ENCODE data around the gene ZNF311.

The ZNF311 gene

DNA sequence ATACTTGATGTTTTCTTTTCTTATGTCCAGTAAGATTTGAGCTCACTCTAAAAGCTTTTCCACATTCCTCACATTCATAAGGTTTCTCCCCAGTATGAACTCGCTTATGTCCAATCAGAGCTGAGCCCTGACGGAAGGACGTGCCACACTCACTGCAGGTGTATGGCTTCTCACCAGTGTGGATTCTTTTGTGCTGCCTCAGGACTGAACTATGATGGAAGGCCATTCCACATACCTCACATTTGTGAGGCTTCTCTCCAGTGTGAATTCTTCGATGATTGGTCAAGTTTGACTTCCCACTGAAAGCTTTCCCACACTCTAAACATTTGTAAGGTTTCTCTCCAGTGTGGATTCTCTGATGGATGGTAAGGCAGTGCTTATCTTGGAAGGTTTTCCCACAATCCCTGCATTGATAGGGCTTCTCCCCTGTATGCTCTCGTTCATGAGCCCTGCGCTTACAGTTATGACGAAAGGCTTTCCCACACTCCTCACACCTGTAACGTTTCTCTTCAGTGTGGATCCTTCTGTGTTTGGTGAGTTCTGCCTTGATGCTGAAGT lies 9.9 kb downstream of the ZNF311 start:
- H3F3A ChIP-seq (ENCODE audit: insufficient read depth, low read length) = no peaks in the 10 kb centered on the region
- H3K9me2 ChIP-seq (replicated peaks; ENCODE audit: insufficient read depth, low read length) = no peaks in the 10 kb centered on the region
- H3K36me3 ChIP-seq (replicated peaks; ENCODE audit: insufficient read depth, low read length) = no peaks in the 10 kb centered on the region
- no peaks in the 10 kb centered on the region for H3K4me1 ChIP-seq (ENCODE audit: low read length)
- H3K4me2 ChIP-seq (ENCODE audit: low read depth, low read length) = no peak overlapping the region
- no peaks in the 10 kb centered on the region for H3K79me2 ChIP-seq (ENCODE audit: low read length)
- no peaks in the 10 kb centered on the region for H3K27me3 ChIP-seq (replicated peaks; ENCODE audit: insufficient read depth, low read length)
- DNase-seq = no peak
- TF ChIP-seq EZH2 (optimal IDR thresholded peaks at IDR 0.05; ENCODE audit: low read depth, low read length) = no peak
- TF ChIP-seq, protein P1, sequence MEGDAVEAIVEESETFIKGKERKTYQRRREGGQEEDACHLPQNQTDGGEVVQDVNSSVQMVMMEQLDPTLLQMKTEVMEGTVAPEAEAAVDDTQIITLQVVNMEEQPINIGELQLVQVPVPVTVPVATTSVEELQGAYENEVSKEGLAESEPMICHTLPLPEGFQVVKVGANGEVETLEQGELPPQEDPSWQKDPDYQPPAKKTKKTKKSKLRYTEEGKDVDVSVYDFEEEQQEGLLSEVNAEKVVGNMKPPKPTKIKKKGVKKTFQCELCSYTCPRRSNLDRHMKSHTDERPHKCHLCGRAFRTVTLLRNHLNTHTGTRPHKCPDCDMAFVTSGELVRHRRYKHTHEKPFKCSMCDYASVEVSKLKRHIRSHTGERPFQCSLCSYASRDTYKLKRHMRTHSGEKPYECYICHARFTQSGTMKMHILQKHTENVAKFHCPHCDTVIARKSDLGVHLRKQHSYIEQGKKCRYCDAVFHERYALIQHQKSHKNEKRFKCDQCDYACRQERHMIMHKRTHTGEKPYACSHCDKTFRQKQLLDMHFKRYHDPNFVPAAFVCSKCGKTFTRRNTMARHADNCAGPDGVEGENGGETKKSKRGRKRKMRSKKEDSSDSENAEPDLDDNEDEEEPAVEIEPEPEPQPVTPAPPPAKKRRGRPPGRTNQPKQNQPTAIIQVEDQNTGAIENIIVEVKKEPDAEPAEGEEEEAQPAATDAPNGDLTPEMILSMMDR (IDR thresholded peaks at IDR 0.05; ENCODE audit: low read length) = no peak
- no peak for TF ChIP-seq EZH2phosphoT487 (IDR thresholded peaks at IDR 0.05; ENCODE audit: low read length)
- no peak overlapping the region for H2AFZ ChIP-seq (ENCODE audit: low read length)
- H3K27ac ChIP-seq (ENCODE audit: low read length) = no peak overlapping the region
- no peak overlapping the region for H3K4me3 ChIP-seq (ENCODE audit: low read length)
- no peak overlapping the region for H3K9ac ChIP-seq (ENCODE audit: low read length)
- no peaks in the 10 kb centered on the region for H4K20me1 ChIP-seq (ENCODE audit: insufficient read depth, low read length)
- no peaks in the 10 kb centered on the region for H3K9me3 ChIP-seq (replicated peaks; ENCODE audit: insufficient read depth, low read length)

DNA sequence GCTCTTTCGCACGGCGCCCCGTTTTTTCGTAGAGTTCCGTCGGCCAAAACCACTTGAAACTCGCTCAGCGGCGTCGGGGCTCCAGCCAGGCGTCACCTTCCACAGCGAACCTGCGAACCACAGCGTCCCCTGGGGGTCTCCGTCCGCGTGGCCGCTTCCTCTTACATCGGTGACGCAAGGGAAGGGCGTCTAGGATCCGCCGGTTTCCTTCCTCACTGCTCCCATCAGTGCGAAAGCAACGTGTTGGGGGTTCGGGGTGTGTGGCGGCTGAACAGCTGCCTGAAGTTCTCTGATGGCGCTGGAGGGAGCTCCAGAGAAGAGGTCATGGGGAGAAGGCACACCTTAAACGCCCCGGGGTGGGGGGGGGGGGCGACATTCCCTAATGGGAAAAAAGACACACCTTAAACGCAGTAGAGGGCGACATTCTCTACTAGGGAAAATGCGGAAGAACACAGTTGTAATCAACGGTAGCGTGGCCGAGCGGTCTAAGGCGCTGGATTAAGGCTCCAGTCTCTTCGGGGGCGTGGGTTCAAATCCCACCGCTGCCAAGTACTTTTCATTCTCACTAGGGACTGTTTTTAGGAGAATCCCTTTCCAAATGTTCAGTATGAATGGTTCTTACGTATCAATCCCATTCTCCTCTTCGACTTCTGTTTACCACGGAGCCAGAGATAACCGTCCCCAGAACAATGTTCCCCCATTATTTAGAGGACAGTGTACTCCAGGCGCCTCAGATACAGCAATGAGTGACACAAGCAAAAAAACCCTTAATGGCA lies 16.4 kb downstream of the ZNF311 start:
- H3K9me2 ChIP-seq (replicated peaks; ENCODE audit: insufficient read depth, low read length) = no peaks in the 10 kb centered on the region
- no peak overlapping the region for H3K4me3 ChIP-seq (ENCODE audit: low read length)
- no peaks in the 10 kb centered on the region; the same call in 1 of the 2 replicates for H3K27me3 ChIP-seq (replicated peaks; ENCODE audit: insufficient read depth, low read length)
- no peaks in the 10 kb centered on the region for H4K20me1 ChIP-seq (ENCODE audit: insufficient read depth, low read length)
- H3K27ac ChIP-seq (ENCODE audit: low read length) = no peak overlapping the region
- TF ChIP-seq, protein P1 (IDR thresholded peaks at IDR 0.05; ENCODE audit: low read length) = no peak
- TF ChIP-seq EZH2phosphoT487 (IDR thresholded peaks at IDR 0.05; ENCODE audit: low read length) (no peak), EZH2 (optimal IDR thresholded peaks at IDR 0.05; ENCODE audit: low read depth, low read length) (no peak)
- no peak overlapping the region for H2AFZ ChIP-seq (ENCODE audit: low read length)
- DNase-seq = no peak
- H3K9me3 ChIP-seq (replicated peaks; ENCODE audit: insufficient read depth, low read length) = no peaks in the 10 kb centered on the region
- no peaks in the 10 kb centered on the region for H3K36me3 ChIP-seq (replicated peaks; ENCODE audit: insufficient read depth, low read length)
- H3K9ac ChIP-seq (ENCODE audit: low read length) = no peak overlapping the region
- H3K4me1 ChIP-seq (ENCODE audit: low read length) = no peaks in the 10 kb centered on the region
- no peaks in the 10 kb centered on the region for H3F3A ChIP-seq (ENCODE audit: insufficient read depth, low read length)
- H3K79me2 ChIP-seq (ENCODE audit: low read length) = no peaks in the 10 kb centered on the region
- no peak overlapping the region for H3K4me2 ChIP-seq (ENCODE audit: low read depth, low read length)

DNA sequence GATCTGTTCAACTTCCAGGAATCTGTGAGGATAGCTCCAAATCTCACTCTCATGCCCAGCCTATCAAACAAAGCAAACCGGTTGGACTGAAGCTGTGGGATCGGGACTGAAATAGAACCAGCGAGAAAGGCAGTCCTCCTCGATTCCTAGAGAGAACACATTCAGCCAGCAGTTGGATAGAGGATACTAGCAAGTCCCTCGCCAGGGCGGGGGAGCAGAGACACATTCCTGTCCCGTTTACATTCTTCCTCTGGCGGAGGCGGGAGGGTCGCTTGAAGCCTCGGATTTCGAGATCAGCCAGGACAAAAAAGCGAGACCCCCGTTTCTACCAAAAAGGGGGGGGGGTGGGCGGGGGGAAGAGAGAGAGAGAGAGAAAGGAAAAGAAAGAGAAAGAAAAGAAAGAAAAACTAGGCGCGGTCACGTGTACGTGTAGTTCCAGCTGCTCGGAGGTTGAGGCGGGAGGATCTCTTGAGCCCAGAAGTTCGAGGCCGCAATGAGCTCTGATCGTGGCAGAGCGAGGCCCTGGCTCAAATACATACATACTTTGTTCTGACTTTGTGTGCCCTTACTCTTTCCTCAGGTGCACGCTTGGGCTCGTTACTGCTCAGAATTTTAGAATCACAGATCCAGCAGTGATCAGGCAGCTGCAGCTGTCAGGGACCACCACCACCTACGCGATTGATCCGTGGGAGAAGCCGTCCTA lies 19.5 kb downstream of the ZNF311 start:
- no peaks in the 10 kb centered on the region for H4K20me1 ChIP-seq (ENCODE audit: insufficient read depth, low read length)
- no peaks in the 10 kb centered on the region for H3K79me2 ChIP-seq (ENCODE audit: low read length)
- no peaks in the 10 kb centered on the region for H3K9me2 ChIP-seq (replicated peaks; ENCODE audit: insufficient read depth, low read length)
- no peaks in the 10 kb centered on the region for H3K9me3 ChIP-seq (replicated peaks; ENCODE audit: insufficient read depth, low read length)
- no peak overlapping the region for H3K4me2 ChIP-seq (ENCODE audit: low read depth, low read length)
- TF ChIP-seq EZH2 (optimal IDR thresholded peaks at IDR 0.05; ENCODE audit: low read depth, low read length) (no peak), EZH2phosphoT487 (IDR thresholded peaks at IDR 0.05; ENCODE audit: low read length) (no peak)
- TF ChIP-seq, protein P1 (IDR thresholded peaks at IDR 0.05; ENCODE audit: low read length) = no peak
- DNase-seq = no peak
- H3K27me3 ChIP-seq (replicated peaks; ENCODE audit: insufficient read depth, low read length) = no peaks in the 10 kb centered on the region; the same call in 1 of the 2 replicates
- no peak overlapping the region for H2AFZ ChIP-seq (ENCODE audit: low read length)
- H3K27ac ChIP-seq (ENCODE audit: low read length) = no peak overlapping the region
- no peaks in the 10 kb centered on the region for H3K4me1 ChIP-seq (ENCODE audit: low read length)
- no peaks in the 10 kb centered on the region for H3K36me3 ChIP-seq (replicated peaks; ENCODE audit: insufficient read depth, low read length)
- H3F3A ChIP-seq (ENCODE audit: insufficient read depth, low read length) = peaks cover 16% of the 10 kb centered on the region
- H3K9ac ChIP-seq (ENCODE audit: low read length) = no peak overlapping the region
- no peak overlapping the region for H3K4me3 ChIP-seq (ENCODE audit: low read length)
